Astrocyte (in vitro differentiated cells and primary cell): Measurements from ENCODE around the gene ARPC4. TPM values are rescaled to one million over a fixed set of nuclear protein-coding genes. Genes with fewer than 3 reads are reported as not detected.
"Not testable (repeated sequence)": the region's sequence is repeated elsewhere in the genome, so short reads cannot be mapped to it uniquely, and the experiment has no call there.

Source experiments
- DNase-seq: peaks from one replicate; pipeline ENCODE4 v3.0.0-alpha.2; 2010; ENCODE audit warnings: low read depth
- FAIRE-seq: peaks from 2 replicates; lab custom pipeline; 2011; peaks lifted over from hg19 to GRCh38; lab: Jason Lieb, UNC
- H2AFZ ChIP-seq: 2 replicates; pipeline ENCODE4 v1.6.0; 2012; ENCODE audit warnings: low read depth, low read length, inconsistent platforms
- H3K27ac ChIP-seq: 2 replicates; pipeline ENCODE4 v1.5.1; 2011; ENCODE audit warnings: low read depth, low read length, inconsistent platforms
- H3K27me3 ChIP-seq: 2 replicates; pipeline ENCODE4 v1.6.0; 2011; ENCODE audit warnings: low read length, inconsistent platforms; ENCODE audit not compliant: insufficient read depth
- H3K36me3 ChIP-seq: 2 replicates; pipeline ENCODE4 v1.5.1; 2011; ENCODE audit warnings: low read length, inconsistent platforms; ENCODE audit not compliant: insufficient read depth
- H3K4me1 ChIP-seq: 2 replicates; pipeline ENCODE4 v1.5.1; 2011; ENCODE audit warnings: low read length, inconsistent platforms; ENCODE audit not compliant: insufficient read depth
- H3K4me2 ChIP-seq: 2 replicates; pipeline ENCODE4 v1.6.0; 2012; ENCODE audit warnings: low read length, inconsistent platforms
- H3K4me3 ChIP-seq: 2 replicates; pipeline ENCODE4 v1.5.1; 2011; ENCODE audit warnings: low read depth, mild to moderate bottlenecking, low read length, inconsistent platforms; ENCODE audit not compliant: insufficient read depth
- H3K79me2 ChIP-seq: 2 replicates; pipeline ENCODE4 v1.6.0; 2012; ENCODE audit warnings: mild to moderate bottlenecking, low read length, inconsistent platforms; ENCODE audit not compliant: insufficient read depth
- H3K9ac ChIP-seq: 2 replicates; pipeline ENCODE4 v1.6.0; 2012; ENCODE audit warnings: mild to moderate bottlenecking, low read length, inconsistent platforms
- H3K9me3 ChIP-seq: 2 replicates; pipeline ENCODE4 v1.5.1; 2012; ENCODE audit warnings: low read depth, mild to moderate bottlenecking, low read length, inconsistent platforms; ENCODE audit not compliant: insufficient read depth
- H4K20me1 ChIP-seq: 2 replicates; pipeline ENCODE4 v1.6.0; 2012; ENCODE audit warnings: low read length, inconsistent platforms; ENCODE audit not compliant: insufficient read depth
- H3K27ac Mint-ChIP-seq: one replicate; pipeline ENCODE4 v1.8.0; 2021; ENCODE audit warnings: mild to moderate bottlenecking, mixed read lengths; ENCODE audit not compliant: unreplicated experiment
- H3K27me3 Mint-ChIP-seq: one replicate; pipeline ENCODE4 v1.8.0; 2021; ENCODE audit warnings: low read depth, mixed read lengths; ENCODE audit not compliant: unreplicated experiment
- H3K36me3 Mint-ChIP-seq: one replicate; pipeline ENCODE4 v1.8.0; 2021; ENCODE audit warnings: low read depth, mixed read lengths; ENCODE audit not compliant: unreplicated experiment
- H3K4me1 Mint-ChIP-seq: one replicate; pipeline ENCODE4 v1.8.0; 2021; ENCODE audit warnings: low read depth, mixed read lengths; ENCODE audit not compliant: unreplicated experiment
- H3K4me3 Mint-ChIP-seq: one replicate; pipeline ENCODE4 v1.8.0; 2021; ENCODE audit warnings: mild to moderate bottlenecking, moderate library complexity, mixed read lengths; ENCODE audit not compliant: unreplicated experiment
- H3K9me3 Mint-ChIP-seq: one replicate; pipeline ENCODE4 v1.8.0; 2021; ENCODE audit warnings: mild to moderate bottlenecking, mixed read lengths; ENCODE audit not compliant: unreplicated experiment
- CTCF ChIP-seq: IDR thresholded peaks from 2 replicates; pipeline ENCODE4 v1.5.1; 2011; ENCODE audit warnings: low read depth, mild to moderate bottlenecking, inconsistent platforms, low read length, moderate library complexity; ENCODE audit not compliant: insufficient read depth
- EZH2 ChIP-seq: IDR thresholded peaks from 2 replicates; pipeline ENCODE4 v1.6.1; 2012; ENCODE audit warnings: mild to moderate bottlenecking, low read length, inconsistent platforms; ENCODE audit not compliant: insufficient read depth
- total RNA-seq: library from RNA; stranded (reverse); gene quantifications from 2 replicates; pipeline ENCODE4 v1.2.1, GENCODE V29; 2021

The ARPC4 gene
- total RNA-seq, 1 donor from 2014 or later = 205 TPM

DNA sequence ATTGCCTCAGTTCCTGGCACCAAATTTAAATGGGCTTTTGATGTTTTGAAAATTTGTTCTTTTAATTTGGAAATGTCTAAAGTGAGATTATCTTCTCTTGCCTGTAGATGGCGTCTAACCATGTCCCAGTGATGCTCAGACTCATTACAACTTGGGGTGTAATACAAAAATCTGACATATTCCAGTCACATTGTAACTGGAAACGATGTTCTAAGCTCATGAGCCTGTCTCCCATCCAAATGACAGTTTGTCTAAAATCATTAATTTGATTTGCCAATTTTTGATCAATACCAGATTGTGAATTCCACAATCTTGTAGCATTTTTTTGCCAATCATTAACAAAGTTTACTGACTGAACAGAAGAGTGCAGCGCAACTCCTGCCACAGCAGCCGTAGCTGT, 56.0 kb downstream of the ARPC4 start:
- H3K4me3 Mint-ChIP-seq, H3K36me3 ChIP-seq, H3K9me3 ChIP-seq, H3K27me3 Mint-ChIP-seq, H3K9me3 Mint-ChIP-seq, H3K4me1 Mint-ChIP-seq, DNase-seq, H3K27ac Mint-ChIP-seq, H3K4me2 ChIP-seq, H3K27ac ChIP-seq, H2AFZ ChIP-seq, H3K9ac ChIP-seq, H3K4me3 ChIP-seq, H3K36me3 Mint-ChIP-seq, H4K20me1 ChIP-seq, H3K4me1 ChIP-seq, FAIRE-seq, H3K79me2 ChIP-seq: not testable (repeated sequence)
- peaks cover 17% of the 10 kb centered on the region for H3K27me3 ChIP-seq
- peak; percentile 41 for TF ChIP-seq CTCF

DNA sequence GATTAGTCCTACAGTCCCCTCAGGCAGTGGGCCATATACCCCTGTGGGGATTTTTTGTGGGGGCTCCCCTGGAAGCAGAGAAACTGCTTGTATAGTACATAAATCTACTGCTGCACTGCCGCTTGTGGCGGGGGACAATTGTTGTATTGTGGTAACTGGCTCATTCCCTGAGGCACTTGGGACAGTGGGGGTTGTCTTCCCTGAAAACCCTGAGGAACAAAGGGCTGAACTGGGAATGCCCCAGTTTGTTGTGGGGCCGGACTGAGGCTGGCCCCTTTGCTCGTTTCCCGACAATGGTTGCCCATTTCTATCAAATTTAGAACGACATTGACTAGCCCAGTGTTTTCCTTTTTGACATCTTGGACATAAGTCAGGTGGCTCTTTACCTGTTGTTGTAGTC, 58.5 kb downstream of the ARPC4 start:
- not testable (repeated sequence) for H3K4me2 ChIP-seq, H4K20me1 ChIP-seq, H3K27ac Mint-ChIP-seq, H3K9me3 Mint-ChIP-seq, H3K9ac ChIP-seq, H3K36me3 ChIP-seq, H3K4me3 ChIP-seq, H3K36me3 Mint-ChIP-seq, H2AFZ ChIP-seq, H3K4me1 ChIP-seq, H3K4me1 Mint-ChIP-seq, H3K27ac ChIP-seq, H3K4me3 Mint-ChIP-seq, H3K27me3 Mint-ChIP-seq, H3K9me3 ChIP-seq, DNase-seq, FAIRE-seq, H3K79me2 ChIP-seq
- peaks cover 17% of the 10 kb centered on the region for H3K27me3 ChIP-seq

DNA sequence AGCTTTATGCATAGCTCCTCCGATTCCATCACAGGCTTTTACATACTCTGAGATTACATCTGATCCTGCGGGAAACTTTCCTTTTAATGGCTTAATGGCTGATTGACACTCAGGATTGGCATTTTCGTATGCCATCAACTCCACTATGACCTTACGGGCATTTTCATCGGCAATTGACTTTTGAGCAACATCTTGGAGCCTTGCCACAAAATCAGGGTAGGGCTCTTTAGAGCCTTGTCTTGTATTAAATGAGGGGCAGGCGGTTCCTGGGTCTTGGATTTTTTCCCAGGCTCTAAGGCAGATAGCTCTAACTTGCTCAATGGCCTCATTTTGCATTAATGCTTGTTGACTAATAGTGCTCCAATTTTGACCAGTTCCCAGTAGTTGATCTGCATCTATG, 59.0 kb downstream of the ARPC4 start:
- not testable (repeated sequence) for H3K36me3 Mint-ChIP-seq, H3K9me3 Mint-ChIP-seq, H2AFZ ChIP-seq, H3K9ac ChIP-seq, DNase-seq, H3K4me2 ChIP-seq, H3K4me3 ChIP-seq, H3K79me2 ChIP-seq, H3K27ac Mint-ChIP-seq, H3K4me1 ChIP-seq, H3K27me3 Mint-ChIP-seq, FAIRE-seq, H3K27ac ChIP-seq, H3K36me3 ChIP-seq, H4K20me1 ChIP-seq, H3K9me3 ChIP-seq, H3K4me1 Mint-ChIP-seq, H3K4me3 Mint-ChIP-seq
- peaks cover 17% of the 10 kb centered on the region for H3K27me3 ChIP-seq

- no peak overlapping the region for H3K9ac ChIP-seq
- H3K4me2 ChIP-seq = no peak overlapping the region
- TF ChIP-seq EZH2 = no peak
- TF ChIP-seq CTCF = no peak
- FAIRE-seq (no peak), DNase-seq (no peak)
- H3K79me2 ChIP-seq = no peaks in the 10 kb centered on the region
- H3K4me1 ChIP-seq = no peaks in the 10 kb centered on the region
- no peak overlapping the region for H3K27ac Mint-ChIP-seq
- H4K20me1 ChIP-seq = no peaks in the 10 kb centered on the region
- H2AFZ ChIP-seq = no peak overlapping the region
- H3K36me3 ChIP-seq = no peaks in the 10 kb centered on the region
- H3K9me3 ChIP-seq = no peaks in the 10 kb centered on the region
- no peak overlapping the region for H3K27ac ChIP-seq
- no peak overlapping the region for H3K4me3 ChIP-seq
- H3K9me3 Mint-ChIP-seq = no peaks in the 10 kb centered on the region
- peaks cover 8% of the 10 kb centered on the region for H3K27me3 Mint-ChIP-seq
- no peak overlapping the region for H3K4me3 Mint-ChIP-seq
- peaks cover 17% of the 10 kb centered on the region for H3K27me3 ChIP-seq
- no peaks in the 10 kb centered on the region for H3K4me1 Mint-ChIP-seq
- no peaks in the 10 kb centered on the region for H3K36me3 Mint-ChIP-seq
These were observed 59.6 kb downstream of the ARPC4 start for GRCh38 chr3:9852528-9852927.

DNA sequence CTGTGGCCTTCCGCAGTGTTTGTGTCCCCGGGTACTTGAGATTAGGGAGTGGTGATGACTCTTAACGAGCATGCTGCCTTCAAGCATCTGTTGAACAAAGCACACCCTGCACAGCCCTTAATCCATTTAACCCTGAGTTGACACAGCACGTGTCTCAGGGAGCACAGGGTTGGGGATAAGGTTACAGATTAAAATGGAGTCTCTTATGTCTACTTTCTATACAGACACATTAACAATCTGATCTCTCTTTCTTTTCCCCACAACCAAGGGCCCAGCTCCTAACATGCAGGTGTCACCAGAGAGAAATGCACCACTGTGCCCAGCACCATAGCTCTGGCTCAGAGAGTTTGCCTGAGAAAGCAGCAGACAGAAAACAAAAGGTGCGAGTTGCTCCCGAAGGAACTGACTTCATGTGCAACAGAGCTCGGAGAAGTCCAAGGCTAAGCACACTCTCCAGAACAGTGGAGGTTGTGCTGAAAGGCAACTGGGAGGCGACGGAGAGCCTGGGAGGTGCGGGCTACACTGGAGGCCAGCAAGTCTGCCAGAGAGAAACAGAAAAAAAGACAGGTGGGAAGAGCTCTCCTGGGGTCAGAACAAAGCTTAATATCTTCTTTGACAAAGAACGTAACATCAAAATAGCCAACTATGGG, 61.5 kb downstream of the ARPC4 start:
- H4K20me1 ChIP-seq, H3K9ac ChIP-seq, H3K79me2 ChIP-seq, FAIRE-seq, H3K4me1 Mint-ChIP-seq, H3K36me3 ChIP-seq, H3K9me3 ChIP-seq, H3K36me3 Mint-ChIP-seq, H2AFZ ChIP-seq, H3K4me3 ChIP-seq, H3K4me1 ChIP-seq, H3K27ac ChIP-seq, H3K4me3 Mint-ChIP-seq, H3K9me3 Mint-ChIP-seq, H3K27ac Mint-ChIP-seq, H3K4me2 ChIP-seq, DNase-seq: not testable (repeated sequence)
- peaks cover 11% of the 10 kb centered on the region for H3K27me3 Mint-ChIP-seq
- H3K27me3 ChIP-seq = peaks cover 17% of the 10 kb centered on the region
